Measurements from ENCODE around the gene CCDC192. TPM values are rescaled to one million over a fixed set of nuclear protein-coding genes. Genes with fewer than 3 reads are reported as not detected.

Gene CCDC192
- total RNA-seq, 1 donor from 2014 or later: not detected

- TF ChIP-seq CTCF (IDR thresholded peaks at IDR 0.05; ENCODE audit: insufficient read depth, low read length, poor library complexity, severe bottlenecking): no peak
- H3K36me3 ChIP-seq (ENCODE audit: control insufficient read depth, insufficient read depth, low read length): no peaks in the 10 kb centered on the region
- no peak overlapping the region for H3K4me3 ChIP-seq (ENCODE audit: low read depth, low read length)
- no peak for DNase-seq (ENCODE audit: low read depth)
- no peaks in the 10 kb centered on the region for H3K27me3 ChIP-seq (ENCODE audit: control insufficient read depth, insufficient read depth, low read length)
These were observed 274.0 kb downstream of the CCDC192 start for GRCh38 chr5:127976991-127977717.

GRCh38 chr5:127978738-127979300, 275.6 kb downstream of the CCDC192 start:
- no peak overlapping the region for H3K4me3 ChIP-seq (ENCODE audit: low read depth, low read length)
- H3K27me3 ChIP-seq (ENCODE audit: control insufficient read depth, insufficient read depth, low read length): no peaks in the 10 kb centered on the region
- no peak for DNase-seq (ENCODE audit: low read depth)
- TF ChIP-seq CTCF (IDR thresholded peaks at IDR 0.05; ENCODE audit: insufficient read depth, low read length, poor library complexity, severe bottlenecking): no peak
- H3K36me3 ChIP-seq (ENCODE audit: control insufficient read depth, insufficient read depth, low read length): no peaks in the 10 kb centered on the region

- no peak for DNase-seq (ENCODE audit: low read depth)
- no peak for TF ChIP-seq CTCF (IDR thresholded peaks at IDR 0.05; ENCODE audit: insufficient read depth, low read length, poor library complexity, severe bottlenecking)
- Histone ChIP-seq H3K27me3 (ENCODE audit: control insufficient read depth, insufficient read depth, low read length) (no peaks in the 10 kb centered on the region), H3K4me3 (ENCODE audit: low read depth, low read length) (no peak overlapping the region), H3K36me3 (ENCODE audit: control insufficient read depth, insufficient read depth, low read length) (no peaks in the 10 kb centered on the region)
These were observed 276.3 kb downstream of the CCDC192 start for GRCh38 chr5:127979475-127979874.

GRCh38 chr5:127980843-127981242, 277.7 kb downstream of the CCDC192 start:
- Histone ChIP-seq H3K36me3 (ENCODE audit: control insufficient read depth, insufficient read depth, low read length) (no peaks in the 10 kb centered on the region), H3K4me3 (ENCODE audit: low read depth, low read length) (no peak overlapping the region), H3K27me3 (ENCODE audit: control insufficient read depth, insufficient read depth, low read length) (no peaks in the 10 kb centered on the region)
- TF ChIP-seq CTCF (IDR thresholded peaks at IDR 0.05; ENCODE audit: insufficient read depth, low read length, poor library complexity, severe bottlenecking): no peak
- DNase-seq (ENCODE audit: low read depth): no peak

- Histone ChIP-seq H3K27me3 (ENCODE audit: control insufficient read depth, insufficient read depth, low read length) (no peaks in the 10 kb centered on the region), H3K4me3 (ENCODE audit: low read depth, low read length) (no peak overlapping the region), H3K36me3 (ENCODE audit: control insufficient read depth, insufficient read depth, low read length) (no peaks in the 10 kb centered on the region)
- DNase-seq (ENCODE audit: low read depth): no peak
- TF ChIP-seq CTCF (IDR thresholded peaks at IDR 0.05; ENCODE audit: insufficient read depth, low read length, poor library complexity, severe bottlenecking): no peak
These were observed 278.3 kb downstream of the CCDC192 start for GRCh38 chr5:127981498-127981897.

All from kidney epithelial cell (primary cell).